HEK293 (cell line): Measurements from ENCODE around the gene PEX26.
"Not testable (repeated sequence)": the region's sequence is repeated elsewhere in the genome, so short reads cannot be mapped to it uniquely, and the experiment has no call there.

Experiments used
- CTCF ChIP-seq: fragments of 450-650 bp; formaldehyde crosslinking; IDR thresholded peaks from 2 replicates; pipeline ENCODE4 v1.5.1; 2016; ENCODE audit warnings: missing biosample characterization, missing genetic modification characterization
- PBX3 ChIP-seq: sonication (generic); formaldehyde crosslinking; IDR thresholded peaks from 2 replicates; pipeline ENCODE4 v1.8.1; 2022; ENCODE audit warnings: mild to moderate bottlenecking, moderate library complexity, missing genetic modification reagents
- PRDM10 ChIP-seq: fragments of 450-650 bp; formaldehyde crosslinking; IDR thresholded peaks from 2 replicates; pipeline ENCODE4 v1.5.1; 2016; ENCODE audit warnings: missing biosample characterization, missing genetic modification characterization
- SP2 ChIP-seq: fragments of 450-650 bp; formaldehyde crosslinking; IDR thresholded peaks from 2 replicates; pipeline ENCODE4 v1.5.1; 2016; ENCODE audit warnings: missing biosample characterization, missing genetic modification characterization
- YY1 ChIP-seq: fragments of 450-650 bp; formaldehyde crosslinking; IDR thresholded peaks from 2 replicates; pipeline ENCODE4 v1.5.1; 2018; ENCODE audit warnings: missing biosample characterization, missing genetic modification characterization
- ZNF174 ChIP-seq: fragments of 450-650 bp; formaldehyde crosslinking; IDR thresholded peaks from 2 replicates; pipeline ENCODE4 v1.5.0; 2017; ENCODE audit warnings: missing biosample characterization, mild to moderate bottlenecking, missing genetic modification characterization

GRCh38 chr22:18073927-18074326, 3.9 kb upstream of the PEX26 start:
- not testable (repeated sequence) for TF ChIP-seq YY1 (tag by site-specific recombination); PBX3 (CRISPR knock-in tag); ZNF174 (tag by site-specific recombination); CTCF; SP2 (tag by site-specific recombination); PRDM10 (tag by site-specific recombination)
